GM12878 (cell line): Measurements from ENCODE around the gene LRRN2. TPM values are rescaled to one million over a fixed set of nuclear protein-coding genes. Genes with fewer than 3 reads are reported as not detected.

Experiments
- ATAC-seq: fragments of 200-7000 bp; cut with Tn5 transposase; 3 replicates; pipeline ENCODE4 v1.9.1; 2020; ENCODE audit warnings: mild to moderate bottlenecking, moderate library complexity
- BruUV-seq: library from RNA; stranded (reverse); fragments of 400-500 nt; replicated peaks from 2 replicates; lab custom pipeline; 2021; lab: Mats Ljungman, UMichigan
- CTCF ChIA-PET: fragments of 300-600 bp; sonication (Branson Sonifier 250); formaldehyde crosslinking; extraction: SDS; loops from one replicate; lab custom pipeline; 2021; ENCODE audit warnings: inconsistent platforms; lab: Yijun Ruan, JAX
- POLR2A ChIA-PET: fragments of 350-600 bp; formaldehyde crosslinking; extraction: SDS; loops from one replicate; lab custom pipeline; 2021; ENCODE audit warnings: inconsistent platforms; lab: Charles Lee
- RAD21 ChIA-PET: fragments of 300-600 bp; sonication (Branson Sonifier 250); formaldehyde crosslinking; loops from one replicate; lab custom pipeline; 2023; ENCODE audit warnings: antibody characterized with exemption; ENCODE audit not compliant: unreplicated experiment; lab: Charles Lee
- SMC1A ChIA-PET: fragments of 300-600 bp; sonication (Branson Sonifier 250); formaldehyde crosslinking; loops from one replicate; lab custom pipeline; 2023; ENCODE audit not compliant: unreplicated experiment, uncharacterized antibody; lab: Charles Lee
- DNase-seq: peaks from one replicate; pipeline ENCODE4 v3.0.0-alpha.2; 2011; ENCODE audit warnings: low read depth, low spot score
- FAIRE-seq: peaks from 3 replicates; lab custom pipeline; 2011; peaks lifted over from hg19 to GRCh38; lab: Jason Lieb, UNC
- H2AFZ ChIP-seq: 2 replicates; pipeline ENCODE4 v1.6.0; 2011; ENCODE audit warnings: low read depth, low read length, control low read depth; ENCODE audit not compliant: control insufficient read depth
- H3K27ac ChIP-seq: 2 replicates; pipeline ENCODE4 v1.5.1; 2011; ENCODE audit warnings: control low read depth; ENCODE audit not compliant: control insufficient read depth, insufficient read depth
- H3K27me3 ChIP-seq, 2 experiments: replicated peaks in 1 of 2; 2 replicates each; pipeline versions ENCODE4 v1.6.0 to v1.6.1; 2011; ENCODE audit warnings: low read length in 1 of 2; ENCODE audit not compliant: control insufficient read depth in 2 of 2, insufficient read depth in 2 of 2
- H3K36me3 ChIP-seq, 2 experiments: 2 replicates each; pipeline ENCODE4 v1.5.1; 2011; ENCODE audit warnings: low read length in 1 of 2; ENCODE audit not compliant: control insufficient read depth in 2 of 2, insufficient read depth in 2 of 2
- H3K4me1 ChIP-seq: 2 replicates; pipeline ENCODE4 v1.6.1; 2011; ENCODE audit warnings: mild to moderate bottlenecking, low read length, moderate library complexity, mixed read lengths; ENCODE audit not compliant: control insufficient read depth, insufficient read depth
- H3K4me2 ChIP-seq: 2 replicates; pipeline ENCODE4 v1.6.0; 2011; ENCODE audit warnings: control low read depth; ENCODE audit not compliant: control insufficient read depth, insufficient read depth
- H3K4me3 ChIP-seq: fragments of 200-600 bp; sonication (generic); 2 replicates; pipeline ENCODE4 v1.5.1; 2016
- H3K79me2 ChIP-seq: 2 replicates; pipeline ENCODE4 v1.6.0; 2011; ENCODE audit warnings: low read length; ENCODE audit not compliant: control insufficient read depth, insufficient read depth
- H3K9ac ChIP-seq: 2 replicates; pipeline ENCODE4 v1.8.0; 2011; ENCODE audit warnings: low read length, control low read depth, mixed read lengths; ENCODE audit not compliant: control insufficient read depth, insufficient read depth
- H3K9me3 ChIP-seq: replicated peaks from 3 replicates; pipeline ENCODE4 v1.5.1; 2011; ENCODE audit warnings: mild to moderate bottlenecking, low read length; ENCODE audit not compliant: control insufficient read depth, insufficient read depth
- H4K20me1 ChIP-seq: 2 replicates; pipeline ENCODE4 v1.6.0; 2011; ENCODE audit not compliant: control insufficient read depth, insufficient read depth
- KAT2A ChIP-seq: conservative IDR thresholded peaks from 2 replicates; pipeline ENCODE4 v1.6.1; 2011; ENCODE audit warnings: low read depth, low read length; ENCODE audit not compliant: control insufficient read depth
- MYB ChIP-seq: fragments of 150-350 bp; IDR thresholded peaks from 2 replicates; pipeline ENCODE4 v1.6.1; 2014; ENCODE audit warnings: mild to moderate bottlenecking, low read depth, low read length, borderline replicate concordance
- NFYB ChIP-seq: IDR thresholded peaks from 2 replicates; pipeline ENCODE4 v1.6.1; 2011; ENCODE audit warnings: low read depth, mild to moderate bottlenecking, low read length, improper control_type of control experiment, moderate library complexity; ENCODE audit not compliant: insufficient read depth
- WGBS: methylation state at CpG from one replicate; pipeline ENCODE4 v1.1.6; 2016; ENCODE audit warnings: low lambda C conversion rate; ENCODE audit not compliant: insufficient replicate concordance, insufficient coverage; ENCODE audit errors: missing lambda C conversion rate; 5-methylcytosine and 5-hydroxymethylcytosine counted together
- in situ Hi-C: fragments of 300-500 bp; cut with MboI; formaldehyde crosslinking; loops from 9 replicates; pipeline ENCODE4 v1.14.3; 2018; ENCODE audit warnings: mixed read lengths
- intact Hi-C: fragments of 100-400 bp; cut with micrococcal nuclease; formaldehyde crosslinking; loops from one replicate; pipeline ENCODE4 v1.14.2; 2022; ENCODE audit not compliant: unreplicated experiment
- polyA plus RNA-seq, 11 experiments: library from polyadenylated mRNA; depleted of rRNA in 4 of 11; unstranded in 6 of 11; stranded (reverse) in 5 of 11; fragments of >200 nt; fragmentation: Nextera tagmentation in 4 of 11; fragmentation: Illumina TruSeq in 1 of 11; extraction: Ambion mirVana in 4 of 11; extraction: Trizol in 1 of 11; gene quantifications; 1 replicate in 1 of 11; 2 replicates in 10 of 11; pipeline versions ENCODE4 v1.2.1 to v1.2.3, GENCODE V29; 2011 to 2016; ENCODE audit warnings: inconsistent platforms in 2 of 11, missing spikeins in 2 of 11, low read depth in 1 of 11
- total RNA-seq, 4 experiments: library from RNA; depleted of rRNA in 3 of 4; stranded (reverse); fragments of >200 nt in 3 of 4; fragmentation: Illumina TruSeq in 1 of 4; extraction: Trizol in 1 of 4; gene quantifications; 2 replicates each; pipeline versions ENCODE4 v1.2.1 to v1.2.3, GENCODE V29; 2013 to 2021

The LRRN2 gene
- total and polyA plus RNA-seq, 10 of the 15 experiments (the other 5 are each of a cell fraction or from before 2014, with no cell fraction given): not detected

DNA sequence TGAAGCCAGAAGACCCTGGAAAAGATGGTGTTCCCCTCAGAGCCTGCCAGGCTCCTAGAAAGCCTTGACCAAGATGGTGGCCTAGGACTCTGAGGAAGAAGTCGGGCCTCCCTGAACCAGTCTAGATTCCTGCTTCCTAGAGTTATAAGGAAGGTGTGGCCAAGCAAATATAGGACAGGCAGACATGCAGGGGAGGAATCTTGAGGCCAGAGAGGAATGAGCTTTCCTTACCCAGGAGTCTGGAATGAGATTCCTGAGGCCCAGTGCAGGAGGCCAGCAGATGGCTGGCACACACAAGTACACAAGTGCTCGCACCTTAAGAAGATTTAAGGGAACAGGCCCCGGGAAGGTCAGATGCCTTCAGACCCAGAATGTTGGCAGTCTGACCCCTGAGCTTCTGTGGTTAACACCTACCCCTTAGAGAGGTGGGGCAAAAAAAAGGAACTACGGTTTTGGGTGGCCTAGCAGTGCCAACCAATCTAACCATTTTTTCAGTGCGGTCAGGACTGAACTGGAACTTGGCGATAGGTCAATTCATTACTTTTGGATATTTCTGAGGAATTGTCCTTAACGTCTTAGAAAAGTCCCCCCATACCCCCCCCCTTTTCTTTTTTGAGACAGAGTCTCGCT lies 96.0 kb downstream of the LRRN2 start:
- TF ChIP-seq NFYB: no peak
- TF ChIP-seq, all 136 proteins: peak for 0
- peak; percentile 41; the same call in 1 of the 3 replicates for ATAC-seq
- in situ Hi-C loops: no loop called here
- DNase-seq: no peak
- Histone ChIP-seq H2AFZ (no peak overlapping the region), H3K9ac (no peak overlapping the region), H3K4me1 (no peaks in the 10 kb centered on the region), H3K4me2 (no peak overlapping the region), H3K79me2 (no peaks in the 10 kb centered on the region), H3K4me3 (no peak overlapping the region), H4K20me1 (no peaks in the 10 kb centered on the region), H3K9me3 (no peaks in the 10 kb centered on the region), H3K27ac (no peak overlapping the region), H3K27me3 (no peaks in the 10 kb centered on the region), H3K36me3 (no peaks in the 10 kb centered on the region)
- no peak for FAIRE-seq
- ChIA-PET RAD21 (no interaction called here), POLR2A (no interaction called here), CTCF (interaction anchor here (0.7 kb wide), 1 partner anchor 174 kb away, joined by 4 read pairs; no protein-coding TSS in a partner anchor), SMC1A (interaction anchor here (1.0 kb wide), 1 partner anchor 20 kb away, joined by 3 read pairs; no protein-coding TSS in a partner anchor)
- 65% methylated on average over 8 of the region's 8 CpGs for WGBS
- intact Hi-C loops: no loop called here
- BruUV-seq: no TSS peak

DNA sequence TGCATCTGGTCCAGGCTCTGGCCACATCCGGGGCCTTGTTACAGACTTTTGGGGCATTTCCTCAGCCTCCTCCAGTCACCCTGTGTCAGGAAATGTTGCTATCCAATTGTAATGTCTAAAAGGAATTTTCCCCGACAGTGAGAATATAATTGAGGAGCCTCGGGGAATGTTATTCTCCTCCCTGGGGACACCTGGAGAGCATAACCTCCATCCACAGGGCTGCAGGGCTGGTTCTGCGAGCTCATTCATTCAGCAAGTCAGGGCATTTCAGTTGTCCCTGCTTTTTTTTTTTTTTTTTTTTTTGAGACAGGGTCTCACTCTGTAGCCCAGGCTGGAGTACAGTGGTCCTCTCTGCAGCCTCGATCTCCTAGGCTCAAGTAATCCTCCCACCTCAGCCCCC lies 96.7 kb downstream of the LRRN2 start:
- Histone ChIP-seq H3K4me2 (no peak overlapping the region), H3K36me3 (no peaks in the 10 kb centered on the region), H3K4me3 (no peak overlapping the region), H3K27me3 (no peaks in the 10 kb centered on the region), H3K79me2 (no peaks in the 10 kb centered on the region), H3K4me1 (no peaks in the 10 kb centered on the region), H3K27ac (no peak overlapping the region), H3K9me3 (no peaks in the 10 kb centered on the region), H3K9ac (no peak overlapping the region), H2AFZ (no peak overlapping the region), H4K20me1 (no peaks in the 10 kb centered on the region)
- ChIA-PET SMC1A (interaction anchor here (1.0 kb wide), 1 partner anchor 20 kb away, joined by 3 read pairs; no protein-coding TSS in a partner anchor), CTCF (interaction anchor here (0.7 to 1.4 kb wide), 2 partner anchors 23 to 175 kb away, joined by 3 to 4 read pairs; no protein-coding TSS in a partner anchor), RAD21 (no interaction called here), POLR2A (no interaction called here)
- WGBS: 53% methylated on average over 5 of the region's 5 CpGs
- BruUV-seq: no TSS peak
- ATAC-seq (no peak), DNase-seq (no peak), FAIRE-seq (no peak)
- TF ChIP-seq MYB (no peak), KAT2A (no peak)
- in situ Hi-C loops: no loop called here
- intact Hi-C loops: no loop called here
